Aorta (tissue), 5 donors: ENCODE data around the gene TMEM145. TPM values are rescaled to one million over a fixed set of nuclear protein-coding genes. Genes with fewer than 3 reads are reported as not detected.

ENCODE experiments used
- ATAC-seq: fragments of 200-7000 bp; cut with Tn5 transposase; one replicate; pipeline ENCODE4 v1.9.1; 2022; ENCODE audit warnings: moderate library complexity; ENCODE audit not compliant: low FRiP score
- DNase-seq, 2 donors: peaks; one replicate each; pipeline ENCODE4 v3.0.0-alpha.2; 2020
- H3K27ac ChIP-seq, 2 donors: one replicate each; pipeline ENCODE4 v1.5.1; 2013; ENCODE audit warnings: low read length in 2 of 2, mild to moderate bottlenecking in 2 of 2, moderate library complexity in 2 of 2, control low read depth in 1 of 2, inconsistent platforms in 1 of 2, low read depth in 1 of 2
- H3K27me3 ChIP-seq, 2 donors: one replicate each; pipeline ENCODE4 v1.6.1; 2013; ENCODE audit warnings: control low read depth in 1 of 2, low read length in 1 of 2, mild to moderate bottlenecking in 1 of 2, moderate library complexity in 1 of 2; ENCODE audit not compliant: insufficient read depth in 2 of 2, control insufficient read depth in 1 of 2
- H3K36me3 ChIP-seq, 2 donors: one replicate each; pipeline ENCODE4 v1.6.1; 2013; ENCODE audit warnings: control low read depth in 1 of 2, low read length in 1 of 2, mild to moderate bottlenecking in 1 of 2; ENCODE audit not compliant: insufficient read depth in 2 of 2, control insufficient read depth in 1 of 2
- H3K4me1 ChIP-seq, 2 donors: one replicate each; pipeline ENCODE4 v1.6.1; 2013; ENCODE audit warnings: low read length in 2 of 2, control low read depth in 1 of 2, mild to moderate bottlenecking in 1 of 2, moderate library complexity in 1 of 2; ENCODE audit not compliant: insufficient read depth in 2 of 2, control insufficient read depth in 1 of 2
- H3K4me3 ChIP-seq, 2 donors: one replicate each; pipeline ENCODE4 v1.5.1; 2013; ENCODE audit warnings: low read length in 2 of 2, control low read depth in 1 of 2, mild to moderate bottlenecking in 1 of 2
- H3K9me3 ChIP-seq: one replicate; pipeline ENCODE4 v1.6.1; 2013; ENCODE audit warnings: mild to moderate bottlenecking, low read length; ENCODE audit not compliant: control insufficient read depth
- WGBS, 2 donors: extraction: QIAGEN DNeasy Blood & Tissue Kit; methylation state at CpG; one replicate each; pipeline ENCODE4 v1.1.7; 2013; 5-methylcytosine and 5-hydroxymethylcytosine counted together
- intact Hi-C, 2 donors: fragments of 100-400 bp; cut with DNase I; formaldehyde crosslinking; loops; one replicate each; pipeline versions ENCODE4 v1.14.2 to v1.15.0; 2022
- polyA plus RNA-seq, 2 donors: library from polyadenylated mRNA; stranded (reverse); fragments of 200-250 nt; gene quantifications; one replicate each; pipeline ENCODE4 v1.2.3, GENCODE V29; 2013
- total RNA-seq, 2 donors: library from RNA; stranded (reverse); fragmentation: NEBNext Ultra II Directional; extraction: Animal tissue kit (Norgen Biotek cat#: 25700); gene quantifications; one replicate each; pipeline ENCODE4 v1.2.1, GENCODE V29; 2021
- donor health status: healthy with polysubstance abuse.
- donor health status: Bipolar disorder and iron deficiency.
- donor health status: DM: no; HTN: no; CAD: no.
- donor health status: DM: no; HTN: no; CAD: no.
- donor health status: DM: yes; HTN: yes; CAD: no.

The TMEM145 gene
- total and polyA plus RNA-seq, 4 donors, result not detected

- intact Hi-C loops, result no loop called here
- 89 to 90% methylated on average over 30 to 31 of the region's 31 CpGs for WGBS, 2 donors
- ATAC-seq (no peak), DNase-seq (no peak)
- Histone ChIP-seq H3K36me3 (peaks cover 0 to 2% of the 10 kb centered on the region in 2 donors), H3K9me3 (no peaks in the 10 kb centered on the region), H3K4me1 (no peaks in the 10 kb centered on the region), H3K27me3 (no peaks in the 10 kb centered on the region), H3K4me3 (no peak overlapping the region), H3K27ac (no peak overlapping the region)
Measured at GRCh38 chr19:42352301-42353259, 39.5 kb downstream of the TMEM145 start.

GRCh38 chr19:42353341-42354015 lies 40.4 kb downstream of the TMEM145 start:
- H3K36me3 ChIP-seq, result no peaks in the 10 kb centered on the region
- no peaks in the 10 kb centered on the region for H3K9me3 ChIP-seq
- H3K27ac ChIP-seq, result no peak overlapping the region
- DNase-seq (no peak), ATAC-seq (no peak)
- no peaks in the 10 kb centered on the region for H3K27me3 ChIP-seq
- 93 to 94% methylated on average over 25 to 29 of the region's 29 CpGs for WGBS, 2 donors
- H3K4me3 ChIP-seq, result no peak overlapping the region
- no peaks in the 10 kb centered on the region for H3K4me1 ChIP-seq
- intact Hi-C loops, result no loop called here

GRCh38 chr19:42355896-42356295 lies 42.8 kb downstream of the TMEM145 start:
- 94% methylated on average over 8 to 12 of the region's 12 CpGs for WGBS, 2 donors
- Histone ChIP-seq H3K4me3 (no peak overlapping the region), H3K27ac (no peak overlapping the region), H3K4me1 (no peaks in the 10 kb centered on the region), H3K9me3 (no peaks in the 10 kb centered on the region), H3K36me3 (no peaks in the 10 kb centered on the region), H3K27me3 (no peaks in the 10 kb centered on the region)
- DNase-seq (no peak), ATAC-seq (no peak)
- intact Hi-C loops, result no loop called here

- no peak overlapping the region for H3K4me3 ChIP-seq
- DNase-seq, result no peak
- no peaks in the 10 kb centered on the region for H3K9me3 ChIP-seq
- H3K27me3 ChIP-seq, result no peaks in the 10 kb centered on the region
- no peak overlapping the region for H3K27ac ChIP-seq
- intact Hi-C loops, result no loop called here
- WGBS, 2 donors, result 97 to 98% methylated on average over 15 of the region's 15 CpGs
- no peaks in the 10 kb centered on the region for H3K36me3 ChIP-seq
- no peaks in the 10 kb centered on the region for H3K4me1 ChIP-seq
- ATAC-seq, result no peak
Measured at GRCh38 chr19:42356686-42357085, 43.6 kb downstream of the TMEM145 start.

- intact Hi-C loops, result no loop called here
- DNase-seq, result no peak
- WGBS, 2 donors, result 87 to 90% methylated on average over 12 of the region's 12 CpGs
Measured at GRCh38 chr19:42357290-42357689, 44.2 kb downstream of the TMEM145 start.

GRCh38 chr19:42360787-42361544 lies 47.9 kb downstream of the TMEM145 start:
- H3K27ac ChIP-seq, result no peak overlapping the region
- H3K36me3 ChIP-seq, result peaks cover 0 to 3% of the 10 kb centered on the region in 2 donors
- H3K4me1 ChIP-seq, result no peaks in the 10 kb centered on the region
- H3K9me3 ChIP-seq, result peaks cover 5% of the 10 kb centered on the region
- no peak for DNase-seq
- H3K4me3 ChIP-seq, result no peak overlapping the region
- no peaks in the 10 kb centered on the region for H3K27me3 ChIP-seq
- no peak for ATAC-seq
- intact Hi-C loops, result no loop called here
- 57 to 61% methylated on average over 16 of the region's 16 CpGs for WGBS, 2 donors

More at GRCh38 chr19:42357290-42357689, 44.2 kb downstream of the TMEM145 start:
- Histone ChIP-seq H3K9me3 (no peaks in the 10 kb centered on the region), H3K4me3 (no peak overlapping the region), H3K27me3 (no peaks in the 10 kb centered on the region), H3K36me3 (no peaks in the 10 kb centered on the region), H3K27ac (no peak overlapping the region), H3K4me1 (no peaks in the 10 kb centered on the region)
- no peak for ATAC-seq

- ATAC-seq (no peak), DNase-seq (no peak)
- 77 to 79% methylated on average over 7 of the region's 7 CpGs for WGBS, 2 donors
- H3K9me3 ChIP-seq, result peaks cover 5% of the 10 kb centered on the region
- intact Hi-C loops, result no loop called here
- H3K4me3 ChIP-seq, result no peak overlapping the region
- H3K27me3 ChIP-seq, result no peaks in the 10 kb centered on the region
- no peaks in the 10 kb centered on the region for H3K4me1 ChIP-seq
- H3K27ac ChIP-seq, result no peak overlapping the region
- peaks cover 0 to 3% of the 10 kb centered on the region in 2 donors for H3K36me3 ChIP-seq
Measured at GRCh38 chr19:42361545-42361910, 48.4 kb downstream of the TMEM145 start.

GRCh38 chr19:42362342-42362741 lies 49.2 kb downstream of the TMEM145 start:
- intact Hi-C loops, result no loop called here
- no peak overlapping the region for H3K4me3 ChIP-seq
- H3K9me3 ChIP-seq, result peaks cover 5% of the 10 kb centered on the region
- DNase-seq (no peak), ATAC-seq (no peak)
- WGBS, 2 donors, result 92 to 95% methylated on average over 14 of the region's 14 CpGs
- H3K36me3 ChIP-seq, result peaks cover 0 to 3% of the 10 kb centered on the region in 2 donors
- H3K4me1 ChIP-seq, result no peaks in the 10 kb centered on the region
- H3K27ac ChIP-seq, result no peak overlapping the region
- no peaks in the 10 kb centered on the region for H3K27me3 ChIP-seq
